GM12878 (cell line): ENCODE results near the gene NUTM2E.
"Not testable (repeated sequence)": the region's sequence is repeated elsewhere in the genome, so short reads cannot be mapped to it uniquely, and the experiment has no call there.

Source experiments
- CHD1 ChIP-seq: IDR thresholded peaks from 2 replicates; pipeline ENCODE4 v1.6.1; 2012; ENCODE audit warnings: low read depth, low read length, improper control_type of control experiment
- CTCF ChIP-seq, 3 experiments: IDR thresholded peaks in 2 of 3; conservative IDR thresholded peaks in 1 of 3; 2 replicates each; pipeline ENCODE4 v1.5.1; 2011; ENCODE audit warnings: low read depth in 3 of 3, low read length in 3 of 3, mild to moderate bottlenecking in 3 of 3, control low read depth in 2 of 3, moderate library complexity in 2 of 3, inconsistent platforms in 1 of 3, mixed read lengths in 1 of 3; ENCODE audit not compliant: control insufficient read depth in 2 of 3, insufficient read depth in 1 of 3; ENCODE audit errors: extremely low read depth in 1 of 3
- PBX3 ChIP-seq: IDR thresholded peaks from 2 replicates; pipeline ENCODE4 v1.6.1; 2011; ENCODE audit warnings: mild to moderate bottlenecking, low read depth, low read length, moderate library complexity; ENCODE audit not compliant: insufficient replicate concordance
- POLR2AphosphoS5 ChIP-seq: IDR thresholded peaks from 2 replicates; pipeline ENCODE4 v1.6.1; 2011; ENCODE audit warnings: mild to moderate bottlenecking, low read length, inconsistent platforms
- REST ChIP-seq: IDR thresholded peaks from 2 replicates; pipeline ENCODE4 v1.6.1; 2012; ENCODE audit warnings: mild to moderate bottlenecking, low read depth, low read length
- TF ChIP-seq, protein P1 (sequence below): IDR thresholded peaks from 2 replicates; pipeline ENCODE4 v1.6.1; 2012; ENCODE audit warnings: low read depth, low read length, improper control_type of control experiment

DNA sequence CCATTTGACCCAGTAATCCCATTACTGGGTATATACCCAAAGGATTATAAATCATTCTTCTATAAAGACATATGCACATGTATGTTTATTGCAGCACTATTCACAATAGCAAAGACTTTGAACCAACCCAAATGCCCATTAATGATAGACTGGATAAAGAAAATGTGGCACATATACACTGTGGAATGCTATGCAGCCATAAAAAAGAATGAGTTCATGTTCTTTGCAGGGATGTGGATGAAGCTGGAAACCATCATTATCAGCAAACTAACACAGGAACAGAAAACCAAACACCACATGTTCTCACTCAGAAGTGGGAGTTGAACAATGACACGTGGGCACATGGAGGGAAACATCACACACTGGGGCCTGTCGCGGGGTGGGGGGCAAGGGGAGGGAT, 7.3 kb downstream of the NUTM2E start:
- not testable (repeated sequence) for TF ChIP-seq CHD1; CTCF (IDR thresholded peaks at IDR 0.05 in 2 of 3, conservative IDR thresholded peaks at IDR 0.05 in 1 of 3; ENCODE audit: control insufficient read depth in 2 of 3, extremely low read depth in 1 of 3, insufficient read depth in 1 of 3, low read depth in 3 of 3, low read length in 3 of 3); POLR2AphosphoS5; REST; PBX3
- TF ChIP-seq, protein P1, sequence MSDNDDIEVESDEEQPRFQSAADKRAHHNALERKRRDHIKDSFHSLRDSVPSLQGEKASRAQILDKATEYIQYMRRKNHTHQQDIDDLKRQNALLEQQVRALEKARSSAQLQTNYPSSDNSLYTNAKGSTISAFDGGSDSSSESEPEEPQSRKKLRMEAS, result not testable (repeated sequence)
